LNCaP clone FGC (cell line): ENCODE results near the gene ACER3.

Experiments
- DNase-seq: peaks from one replicate; pipeline ENCODE4 v3.0.0-alpha.2; 2011; ENCODE audit warnings: low read depth
- H3K4me3 ChIP-seq: 2 replicates; pipeline ENCODE4 v1.5.1; 2011; ENCODE audit warnings: mild to moderate bottlenecking, low read depth, low read length, control low read depth
- CTCF ChIP-seq: IDR thresholded peaks from 2 replicates; pipeline ENCODE4 v1.5.1; 2012; ENCODE audit warnings: mild to moderate bottlenecking; ENCODE audit not compliant: control insufficient read depth, insufficient read depth; ENCODE audit errors: extremely low read depth

ACER3 gene

GRCh38 chr11:76911415-76911808 is 50.7 kb downstream of the ACER3 start:
- no peak overlapping the region for H3K4me3 ChIP-seq
- DNase-seq: no peak
- no peak for TF ChIP-seq CTCF

- TF ChIP-seq CTCF: no peak
- peak; percentile 42 for DNase-seq
- no peak overlapping the region for H3K4me3 ChIP-seq
Measured at GRCh38 chr11:76916712-76917111, 56.0 kb downstream of the ACER3 start.

GRCh38 chr11:76918941-76919386 is 58.2 kb downstream of the ACER3 start:
- TF ChIP-seq CTCF: peak; percentile 71
- peak; percentile 77 for DNase-seq
- no peak overlapping the region for H3K4me3 ChIP-seq

GRCh38 chr11:76919467-76919866 is 58.7 kb downstream of the ACER3 start:
- DNase-seq: no peak
- no peak overlapping the region for H3K4me3 ChIP-seq
- no peak for TF ChIP-seq CTCF

DNA sequence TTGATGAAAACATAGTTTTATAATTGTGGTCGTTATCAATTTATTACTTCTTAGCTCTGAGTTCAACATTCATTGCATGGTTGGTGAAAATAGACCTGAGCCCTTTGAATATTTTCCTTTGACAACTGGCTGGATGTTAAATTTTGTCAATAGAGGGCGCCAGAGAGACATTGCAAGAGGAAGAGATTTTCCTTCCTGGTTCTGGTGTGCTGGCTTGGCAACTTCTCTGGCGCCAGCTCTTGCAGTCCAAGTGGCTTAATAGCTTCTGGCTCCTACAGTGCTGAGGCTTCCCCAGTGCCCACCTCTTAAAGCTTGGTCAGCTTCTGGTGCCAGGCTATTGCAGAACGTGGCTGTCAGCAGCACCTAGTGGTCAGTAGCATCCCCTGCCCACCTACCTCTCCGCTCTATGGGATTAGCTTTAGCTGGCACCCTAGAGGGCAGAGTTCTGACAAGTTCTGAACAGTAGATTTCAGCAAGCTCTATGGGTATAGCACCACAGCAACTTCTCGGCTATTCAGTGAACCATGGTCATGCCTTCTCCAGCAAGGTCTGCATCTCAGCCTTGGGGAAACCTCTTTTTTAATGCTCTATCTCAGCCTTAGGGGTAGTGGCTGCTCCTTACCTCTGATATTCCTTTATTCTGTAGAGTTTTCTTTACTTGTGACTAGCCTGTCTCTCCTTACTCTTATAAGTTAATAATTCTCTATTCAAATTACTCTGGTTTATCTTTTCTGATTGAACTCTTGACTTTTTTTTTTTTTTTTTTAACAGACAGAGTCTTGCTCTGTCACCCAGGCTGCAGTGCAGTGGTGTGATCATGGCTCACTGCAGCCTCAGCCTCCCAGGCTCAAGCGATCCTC is 59.4 kb downstream of the ACER3 start:
- no peak overlapping the region for H3K4me3 ChIP-seq
- TF ChIP-seq CTCF: peak; percentile 82
- peak; percentile 84 for DNase-seq

- TF ChIP-seq CTCF: no peak
- DNase-seq: no peak
Measured at GRCh38 chr11:76927160-76927559, 66.4 kb downstream of the ACER3 start.

GRCh38 chr11:76935042-76935441 is 74.3 kb downstream of the ACER3 start:
- DNase-seq: no peak
- no peak overlapping the region for H3K4me3 ChIP-seq
- TF ChIP-seq CTCF: no peak

More at GRCh38 chr11:76927160-76927559, 66.4 kb downstream of the ACER3 start:
- H3K4me3 ChIP-seq: no peak overlapping the region
